GM19099 (cell line): Measurements from ENCODE around the gene CDHR3.

Source experiments
- POLR2A ChIP-seq: IDR thresholded peaks from 3 replicates; pipeline ENCODE4 v1.6.1; 2011; ENCODE audit warnings: low read depth; ENCODE audit not compliant: insufficient read length; ENCODE audit errors: extremely low read depth

CDHR3 gene

DNA sequence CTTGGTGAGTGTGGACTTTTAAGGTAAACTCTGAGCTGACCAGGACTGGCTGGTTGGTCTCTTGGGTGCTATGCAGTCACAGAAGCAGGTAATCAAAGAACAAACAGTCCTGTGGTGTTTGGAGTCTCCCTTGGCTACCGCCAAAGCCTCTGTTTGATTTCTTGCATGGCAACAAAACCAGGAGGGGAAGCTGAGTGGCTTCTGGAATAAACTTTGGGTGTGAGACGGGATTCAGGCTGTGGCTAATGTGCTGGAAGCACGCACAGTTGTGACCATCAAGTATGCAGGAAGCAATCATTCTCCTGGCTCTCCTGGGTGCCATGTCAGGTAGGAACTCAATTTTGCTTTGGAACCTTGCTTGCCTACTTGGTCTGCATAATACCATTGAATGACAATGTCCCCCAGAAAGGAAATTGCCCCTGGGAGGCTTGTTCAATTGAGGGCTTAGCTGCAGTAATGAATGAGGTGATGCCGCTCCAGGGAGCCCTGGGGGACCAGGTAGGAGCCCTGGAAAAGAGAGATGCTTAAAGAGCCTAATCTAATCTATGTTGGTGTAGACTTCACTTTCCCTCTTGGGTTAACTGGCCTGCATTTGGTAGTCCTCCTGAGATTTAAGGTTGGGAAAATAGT is at the start of gene CDHR3:
Gene CDHR3, plus strand, starts transcription at position 227 of the 630 bp plus-strand sequence. Its CDS starts 55 bp downstream, at position 282.
- TF ChIP-seq POLR2A = no peak

DNA sequence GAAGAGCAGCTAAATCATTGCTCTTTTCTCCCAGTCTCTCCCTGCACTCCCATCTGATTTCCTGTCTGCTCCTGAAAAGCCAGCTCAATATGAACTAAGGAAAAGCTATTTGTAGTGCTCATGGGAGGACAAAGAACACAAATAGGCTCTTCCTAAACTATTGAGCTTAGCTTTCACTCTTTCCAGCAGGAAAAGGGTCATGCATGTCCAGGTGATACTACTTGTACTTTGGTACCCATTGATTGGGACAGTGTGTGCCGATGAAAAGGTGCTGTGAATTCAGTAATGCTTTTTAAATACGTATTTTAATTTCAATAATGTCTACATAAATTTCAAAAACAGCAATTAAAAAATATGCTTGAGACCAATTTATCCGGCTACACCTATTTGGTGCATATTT is 49.1 kb upstream of the CDHR3 start:
- TF ChIP-seq POLR2A = no peak

GRCh38 chr7:105916603-105917002 is 46.5 kb upstream of the CDHR3 start:
- no peak for TF ChIP-seq POLR2A

DNA sequence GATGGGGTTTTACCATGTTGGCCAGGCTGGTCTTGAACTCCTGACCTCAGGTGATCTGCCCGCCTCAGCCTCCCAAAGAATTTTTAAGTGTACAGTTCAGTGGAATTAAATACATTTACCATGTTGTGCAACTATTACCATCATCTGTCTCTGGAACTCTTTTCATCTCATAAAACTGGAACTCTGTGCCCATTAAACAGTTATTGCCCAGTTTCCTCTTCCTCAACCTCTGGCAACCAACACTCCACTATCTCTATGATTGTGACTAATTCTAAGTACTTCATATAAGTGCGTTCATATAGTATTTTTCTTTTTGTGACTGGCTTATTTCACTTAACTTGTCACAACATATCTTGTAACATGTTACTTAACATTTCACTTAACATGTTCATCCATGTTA is 45.4 kb upstream of the CDHR3 start:
- TF ChIP-seq POLR2A = no peak

- TF ChIP-seq POLR2A = no peak
Observed at GRCh38 chr7:105920766-105921165, 42.3 kb upstream of the CDHR3 start.

- no peak for TF ChIP-seq POLR2A
Observed at GRCh38 chr7:105924945-105925344, 38.1 kb upstream of the CDHR3 start.

- TF ChIP-seq POLR2A = no peak
Observed at GRCh38 chr7:105926131-105926530, 36.9 kb upstream of the CDHR3 start.

- no peak for TF ChIP-seq POLR2A
Observed at GRCh38 chr7:105931179-105931578, 31.9 kb upstream of the CDHR3 start.

DNA sequence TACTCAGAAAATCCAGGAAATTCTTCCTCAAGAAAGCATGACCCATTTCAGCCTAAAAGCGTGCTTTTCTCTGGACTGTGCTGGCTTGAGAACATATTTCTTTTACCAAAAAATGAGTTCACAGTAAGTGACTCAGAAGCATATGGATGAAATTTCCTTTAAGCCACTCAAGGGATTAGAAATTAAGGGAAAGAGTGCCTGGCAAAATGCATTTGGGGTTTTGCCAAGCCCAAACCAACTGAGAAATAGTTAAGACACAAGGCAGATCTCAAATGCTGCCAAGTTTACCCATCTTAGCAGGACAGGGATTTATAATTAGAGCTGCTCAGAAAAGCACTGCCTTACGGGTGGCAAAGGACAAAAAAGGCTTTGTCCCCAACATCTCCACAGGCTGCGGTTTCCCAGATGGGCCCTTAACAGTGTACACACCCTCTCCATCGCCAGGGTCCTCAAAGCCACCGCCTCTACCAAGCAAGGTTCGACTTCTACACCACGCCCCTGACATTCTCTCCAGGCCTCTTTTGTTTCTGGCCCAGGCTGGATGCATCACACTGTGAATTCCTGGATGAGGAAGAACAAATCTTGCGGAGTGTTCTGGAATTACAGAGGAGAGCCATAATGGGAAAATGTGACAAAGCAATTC is 30.1 kb upstream of the CDHR3 start:
- no peak for TF ChIP-seq POLR2A

GRCh38 chr7:105934572-105935185 is 28.4 kb upstream of the CDHR3 start:
- TF ChIP-seq POLR2A = no peak

GRCh38 chr7:105935250-105935649 is 27.8 kb upstream of the CDHR3 start:
- no peak for TF ChIP-seq POLR2A

- TF ChIP-seq POLR2A = no peak
Observed at GRCh38 chr7:105937411-105937810, 25.7 kb upstream of the CDHR3 start.

DNA sequence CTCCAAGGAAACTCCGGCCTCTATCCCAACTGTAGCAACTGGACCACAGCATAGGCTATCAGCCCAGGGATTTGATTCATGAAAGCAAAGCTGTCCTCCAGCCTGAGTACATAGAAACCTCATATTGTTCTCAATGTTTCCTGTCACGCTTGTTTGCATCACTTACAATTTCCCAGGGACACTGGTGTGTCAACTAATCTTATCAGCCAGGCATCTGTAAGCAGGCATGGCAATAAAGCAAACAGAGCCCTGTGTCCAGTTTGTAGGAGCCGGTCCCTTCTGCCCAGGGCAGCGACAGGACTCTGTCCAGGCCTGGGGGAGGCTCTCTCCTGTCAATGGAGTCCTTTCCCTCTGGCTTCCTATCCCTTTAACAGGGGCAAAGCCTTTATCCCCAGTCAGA is 23.0 kb upstream of the CDHR3 start:
- no peak for TF ChIP-seq POLR2A

GRCh38 chr7:105941596-105941995 is 21.5 kb upstream of the CDHR3 start:
- no peak for TF ChIP-seq POLR2A

DNA sequence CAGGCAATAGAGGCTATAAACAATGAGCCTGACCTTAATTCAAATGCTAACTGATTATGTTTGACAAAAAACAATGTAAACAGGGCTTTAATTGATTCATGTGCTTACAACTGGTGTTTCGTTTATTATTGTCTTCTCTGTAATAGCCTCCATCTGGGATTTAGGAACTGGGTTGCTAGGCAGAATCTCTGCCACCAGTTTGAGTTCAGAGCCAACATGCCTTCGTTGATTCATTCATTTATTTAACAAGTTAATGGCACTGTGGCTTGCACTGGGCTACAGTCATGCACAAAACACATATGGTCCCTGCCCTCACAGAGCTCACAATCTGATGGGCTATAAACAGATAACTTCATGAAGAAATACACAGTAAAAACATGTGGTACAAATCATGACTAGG is 19.6 kb upstream of the CDHR3 start:
- TF ChIP-seq POLR2A = no peak

- TF ChIP-seq POLR2A = no peak
Observed at GRCh38 chr7:105945848-105946247, 17.2 kb upstream of the CDHR3 start.
